ENCODE data around the gene RAB11A. TPM values are rescaled to one million over a fixed set of nuclear protein-coding genes. Genes with fewer than 3 reads are reported as not detected.

RAB11A gene
- total RNA-seq, 1 experiment from 2014 or later = 139 TPM

DNA sequence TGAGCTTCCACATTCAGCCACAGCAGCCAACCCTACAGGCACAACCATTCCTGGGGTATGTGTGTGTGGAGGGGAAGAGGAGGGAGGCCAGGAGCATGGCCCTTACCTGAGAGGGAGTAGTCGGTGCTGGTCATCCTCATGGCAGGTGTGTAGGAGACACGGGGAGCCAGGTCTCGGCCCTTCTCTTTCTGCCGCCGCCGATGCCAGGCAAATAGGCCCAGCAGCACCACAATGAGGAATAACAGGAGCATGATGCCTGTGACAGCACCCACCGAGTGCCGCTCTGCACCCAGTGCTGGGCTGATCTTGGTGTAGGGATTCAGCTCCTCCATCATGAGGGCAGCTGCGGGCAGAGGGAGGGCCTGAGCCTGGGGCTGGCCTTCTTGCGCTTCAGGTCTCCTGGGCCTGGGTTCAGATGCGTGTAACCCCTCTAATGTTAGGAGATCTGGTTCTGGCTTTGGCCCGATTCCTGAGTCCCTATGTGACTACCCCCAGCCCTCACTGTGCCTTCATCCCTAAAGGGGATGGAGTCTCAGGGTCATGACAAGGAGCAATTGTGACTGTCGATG, 44.4 kb downstream of the RAB11A start:
- ChIA-PET CTCF (interaction anchor here (0.6 to 1.0 kb wide), 4 partner anchors 38 to 1483 kb away, joined by 3 read pairs; no protein-coding TSS in a partner anchor), POLR2A (interaction anchor here (0.6 to 1.0 kb wide), 2 partner anchors 16 to 40 kb away, joined by 3 read pairs; no protein-coding TSS in a partner anchor)
- DNase-seq (ENCODE audit: unreplicated experiment) = no peak
- intact Hi-C loops (cut with micrococcal nuclease) = no loop called here
- TF ChIP-seq, protein P1, sequence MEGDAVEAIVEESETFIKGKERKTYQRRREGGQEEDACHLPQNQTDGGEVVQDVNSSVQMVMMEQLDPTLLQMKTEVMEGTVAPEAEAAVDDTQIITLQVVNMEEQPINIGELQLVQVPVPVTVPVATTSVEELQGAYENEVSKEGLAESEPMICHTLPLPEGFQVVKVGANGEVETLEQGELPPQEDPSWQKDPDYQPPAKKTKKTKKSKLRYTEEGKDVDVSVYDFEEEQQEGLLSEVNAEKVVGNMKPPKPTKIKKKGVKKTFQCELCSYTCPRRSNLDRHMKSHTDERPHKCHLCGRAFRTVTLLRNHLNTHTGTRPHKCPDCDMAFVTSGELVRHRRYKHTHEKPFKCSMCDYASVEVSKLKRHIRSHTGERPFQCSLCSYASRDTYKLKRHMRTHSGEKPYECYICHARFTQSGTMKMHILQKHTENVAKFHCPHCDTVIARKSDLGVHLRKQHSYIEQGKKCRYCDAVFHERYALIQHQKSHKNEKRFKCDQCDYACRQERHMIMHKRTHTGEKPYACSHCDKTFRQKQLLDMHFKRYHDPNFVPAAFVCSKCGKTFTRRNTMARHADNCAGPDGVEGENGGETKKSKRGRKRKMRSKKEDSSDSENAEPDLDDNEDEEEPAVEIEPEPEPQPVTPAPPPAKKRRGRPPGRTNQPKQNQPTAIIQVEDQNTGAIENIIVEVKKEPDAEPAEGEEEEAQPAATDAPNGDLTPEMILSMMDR (IDR thresholded peaks at IDR 0.05; ENCODE audit: unreplicated experiment) = no peak
- no peaks in the 10 kb centered on the region for H3K27me3 Mint-ChIP-seq (ENCODE audit: insufficient read depth, unreplicated experiment)
- no peak overlapping the region for H3K4me3 Mint-ChIP-seq (ENCODE audit: unreplicated experiment)
- H3K27ac Mint-ChIP-seq (ENCODE audit: low read depth, unreplicated experiment) = no peak overlapping the region
- no peaks in the 10 kb centered on the region for H3K9me3 Mint-ChIP-seq (ENCODE audit: unreplicated experiment)
- BruUV-seq (replicated peaks) = no TSS peak
- no peaks in the 10 kb centered on the region for H3K36me3 Mint-ChIP-seq (ENCODE audit: insufficient read depth, unreplicated experiment)
- H3K4me1 Mint-ChIP-seq (ENCODE audit: insufficient read depth, unreplicated experiment) = no peaks in the 10 kb centered on the region

DNA sequence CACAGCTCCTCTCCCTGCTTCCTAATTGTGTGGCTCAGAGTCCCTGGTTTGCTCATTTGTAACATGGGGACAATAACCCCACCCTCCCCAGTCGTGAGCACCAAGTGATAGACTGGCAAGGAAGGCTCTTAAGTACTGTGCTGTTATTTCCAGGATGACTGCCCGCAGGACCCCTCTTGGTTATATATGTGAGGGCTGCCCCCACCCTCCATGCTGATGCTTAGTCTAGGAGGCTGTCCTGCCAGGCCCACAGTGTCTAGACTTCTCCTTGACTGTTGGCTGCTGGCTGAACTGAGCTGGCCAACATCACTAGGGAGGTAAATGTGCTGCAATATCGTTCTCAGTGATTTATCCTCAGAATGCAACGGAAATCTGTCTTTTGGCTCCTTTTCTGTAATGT, 45.1 kb downstream of the RAB11A start:
- no peaks in the 10 kb centered on the region for H3K36me3 Mint-ChIP-seq (ENCODE audit: insufficient read depth, unreplicated experiment)
- CTCF ChIA-PET = interaction anchor here (0.7 kb wide), 1 partner anchor 411 kb away, joined by 3 read pairs; no protein-coding TSS in a partner anchor
- no TSS peak for BruUV-seq (replicated peaks)
- no peak for DNase-seq (ENCODE audit: unreplicated experiment)
- no peaks in the 10 kb centered on the region for H3K27me3 Mint-ChIP-seq (ENCODE audit: insufficient read depth, unreplicated experiment)
- TF ChIP-seq, protein P1 (IDR thresholded peaks at IDR 0.05; ENCODE audit: unreplicated experiment) = no peak
- H3K9me3 Mint-ChIP-seq (ENCODE audit: unreplicated experiment) = no peaks in the 10 kb centered on the region
- H3K4me3 Mint-ChIP-seq (ENCODE audit: unreplicated experiment) = no peak overlapping the region
- H3K27ac Mint-ChIP-seq (ENCODE audit: low read depth, unreplicated experiment) = no peak overlapping the region
- intact Hi-C loops (cut with micrococcal nuclease) = no loop called here
- no peaks in the 10 kb centered on the region for H3K4me1 Mint-ChIP-seq (ENCODE audit: insufficient read depth, unreplicated experiment)
- POLR2A ChIA-PET = interaction anchor here (1.1 kb wide), 1 partner anchor 12 kb away, joined by 3 read pairs; no protein-coding TSS in a partner anchor

DNA sequence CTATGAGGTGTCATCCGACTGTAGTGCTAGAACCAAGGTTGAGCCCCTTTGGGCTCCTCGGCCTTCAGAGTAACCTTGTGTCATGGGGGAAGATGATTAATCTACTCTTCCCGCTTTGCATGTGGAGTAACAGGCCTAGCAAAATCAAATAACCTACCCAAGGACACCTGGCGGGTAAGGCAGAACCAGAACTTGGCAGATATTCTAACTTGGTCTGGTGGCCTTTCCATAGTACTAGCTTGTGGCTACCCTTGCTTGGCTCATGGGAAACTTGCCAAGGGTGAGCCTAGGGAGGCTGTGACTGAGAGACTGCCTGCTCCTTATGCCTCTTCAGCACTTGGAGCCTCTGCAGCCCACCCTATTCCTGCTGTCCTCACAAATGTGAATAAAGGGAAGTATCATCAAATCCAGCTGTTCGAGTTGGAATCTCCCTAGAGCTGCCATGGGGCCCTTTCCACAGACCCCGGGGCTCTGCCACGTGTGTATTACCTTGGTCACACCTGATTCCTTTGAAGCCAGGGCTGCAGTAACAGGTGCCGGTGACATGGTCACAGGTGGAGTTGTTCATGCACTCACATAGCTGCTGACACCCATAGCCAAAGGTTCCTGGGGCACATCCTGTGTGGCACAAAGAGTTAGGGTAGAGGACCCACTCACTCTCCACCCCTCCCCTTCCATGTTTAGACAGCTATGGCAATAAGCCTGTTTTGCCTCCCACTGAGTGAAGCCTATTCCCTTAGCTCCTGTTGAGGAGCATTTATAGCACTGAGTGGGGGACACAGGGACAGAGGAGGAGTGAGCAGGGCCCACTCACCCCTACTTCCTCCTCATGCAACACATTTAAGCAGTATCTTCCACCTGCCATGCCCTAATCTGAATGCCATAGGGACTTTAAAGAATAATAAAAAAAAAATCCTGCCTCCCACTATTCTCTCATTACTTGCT, 46.0 kb downstream of the RAB11A start:
- Mint-ChIP-seq H3K27me3 (ENCODE audit: insufficient read depth, unreplicated experiment) (no peaks in the 10 kb centered on the region), H3K4me1 (ENCODE audit: insufficient read depth, unreplicated experiment) (no peaks in the 10 kb centered on the region), H3K36me3 (ENCODE audit: insufficient read depth, unreplicated experiment) (no peaks in the 10 kb centered on the region), H3K4me3 (ENCODE audit: unreplicated experiment) (no peak overlapping the region), H3K9me3 (ENCODE audit: unreplicated experiment) (no peaks in the 10 kb centered on the region), H3K27ac (ENCODE audit: low read depth, unreplicated experiment) (no peak overlapping the region)
- intact Hi-C loops (cut with micrococcal nuclease) = loop anchor here (5.0 kb wide), 1 partner anchor 277 kb away; no protein-coding TSS in a partner anchor
- ChIA-PET POLR2A (interaction anchor here (0.6 to 1.1 kb wide), 2 partner anchors 13 to 304 kb away, joined by 3 read pairs; partner anchors contain the start of gene INTS14), CTCF (interaction anchor here (0.5 kb wide), 1 partner anchor 51 kb away, joined by 4 read pairs; no protein-coding TSS in a partner anchor)
- BruUV-seq (replicated peaks) = no TSS peak
- TF ChIP-seq, protein P1 (IDR thresholded peaks at IDR 0.05; ENCODE audit: unreplicated experiment) = no peak
- DNase-seq (ENCODE audit: unreplicated experiment) = no peak

All from MCF 10A (cell line).